Skeletal muscle satellite cell (primary cell): ENCODE results near the gene TRIM6.
"Not testable (repeated sequence)": the region's sequence is repeated elsewhere in the genome, so short reads cannot be mapped to it uniquely, and the experiment has no call there.

Experiments used
- H3K27me3 ChIP-seq: 2 replicates; pipeline ENCODE4 v1.7.0; 2013; ENCODE audit warnings: low read length; ENCODE audit not compliant: control insufficient read depth, insufficient read depth
- H3K36me3 ChIP-seq: 2 replicates; pipeline ENCODE4 v1.7.0; 2013; ENCODE audit warnings: mild to moderate bottlenecking, control low read depth, low read length; ENCODE audit not compliant: insufficient read depth
- H3K4me1 ChIP-seq: 2 replicates; pipeline ENCODE4 v1.7.0; 2013; ENCODE audit warnings: low read length; ENCODE audit not compliant: control insufficient read depth, insufficient read depth
- H3K4me2 ChIP-seq: 2 replicates; pipeline ENCODE4 v1.7.0; 2013; ENCODE audit warnings: mild to moderate bottlenecking, low read length
- H3K4me3 ChIP-seq: 2 replicates; pipeline ENCODE4 v1.7.0; 2013; ENCODE audit warnings: low read length
- H3K9ac ChIP-seq: 2 replicates; pipeline ENCODE4 v1.7.0; 2013; ENCODE audit warnings: mild to moderate bottlenecking, low read depth, low read length, moderate library complexity
- H3K9me3 ChIP-seq: replicated peaks from 2 replicates; pipeline ENCODE4 v1.7.0; 2013; ENCODE audit warnings: mild to moderate bottlenecking, control low read depth, low read length

TRIM6 gene

GRCh38 chr11:5631417-5631816 lies 35.0 kb downstream of the TRIM6 start:
- no peak overlapping the region for H3K4me2 ChIP-seq
- no peaks in the 10 kb centered on the region for H3K4me1 ChIP-seq
- H3K27me3 ChIP-seq = no peaks in the 10 kb centered on the region
- no peak overlapping the region for H3K4me3 ChIP-seq
- no peak overlapping the region for H3K9ac ChIP-seq
- no peaks in the 10 kb centered on the region for H3K36me3 ChIP-seq
- H3K9me3 ChIP-seq = no peaks in the 10 kb centered on the region

GRCh38 chr11:5631969-5632635 lies 35.7 kb downstream of the TRIM6 start:
- H3K4me3 ChIP-seq = no peak overlapping the region
- no peaks in the 10 kb centered on the region for H3K27me3 ChIP-seq
- no peaks in the 10 kb centered on the region for H3K4me1 ChIP-seq
- no peaks in the 10 kb centered on the region for H3K9me3 ChIP-seq
- H3K36me3 ChIP-seq = no peaks in the 10 kb centered on the region
- H3K9ac ChIP-seq = no peak overlapping the region
- no peak overlapping the region for H3K4me2 ChIP-seq

- no peaks in the 10 kb centered on the region for H3K36me3 ChIP-seq
Observed at GRCh38 chr11:5639953-5640352, 43.5 kb downstream of the TRIM6 start.

DNA sequence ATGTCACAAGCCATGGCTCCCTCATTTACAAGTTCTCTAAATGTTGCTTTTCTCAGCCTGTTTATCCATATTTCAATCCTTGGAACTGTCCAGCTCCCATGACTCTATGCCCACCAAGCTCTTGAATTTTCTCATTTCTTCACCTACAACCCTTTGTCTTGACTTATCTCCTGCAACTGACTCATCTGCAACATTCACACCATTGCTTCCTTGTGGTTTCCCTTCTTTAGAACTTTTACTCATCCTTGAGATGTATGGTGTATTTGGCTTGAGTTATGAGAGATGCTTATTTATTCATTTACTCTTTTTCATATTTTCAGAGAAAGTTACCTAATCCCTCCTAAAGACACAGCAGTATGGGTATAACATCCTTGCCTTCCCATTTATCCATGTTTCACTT lies 47.1 kb downstream of the TRIM6 start:
- Histone ChIP-seq H3K4me3 (no peak overlapping the region), H3K9ac (no peak overlapping the region), H3K36me3 (no peaks in the 10 kb centered on the region), H3K27me3 (no peaks in the 10 kb centered on the region), H3K9me3 (no peaks in the 10 kb centered on the region), H3K4me2 (no peak overlapping the region), H3K4me1 (no peaks in the 10 kb centered on the region)

More at GRCh38 chr11:5639953-5640352, 43.5 kb downstream of the TRIM6 start:
- H3K4me3 ChIP-seq = no peak overlapping the region
- no peak overlapping the region for H3K4me2 ChIP-seq
- H3K27me3 ChIP-seq = no peaks in the 10 kb centered on the region
- no peak overlapping the region for H3K9ac ChIP-seq
- H3K4me1 ChIP-seq = no peaks in the 10 kb centered on the region
- no peaks in the 10 kb centered on the region for H3K9me3 ChIP-seq

DNA sequence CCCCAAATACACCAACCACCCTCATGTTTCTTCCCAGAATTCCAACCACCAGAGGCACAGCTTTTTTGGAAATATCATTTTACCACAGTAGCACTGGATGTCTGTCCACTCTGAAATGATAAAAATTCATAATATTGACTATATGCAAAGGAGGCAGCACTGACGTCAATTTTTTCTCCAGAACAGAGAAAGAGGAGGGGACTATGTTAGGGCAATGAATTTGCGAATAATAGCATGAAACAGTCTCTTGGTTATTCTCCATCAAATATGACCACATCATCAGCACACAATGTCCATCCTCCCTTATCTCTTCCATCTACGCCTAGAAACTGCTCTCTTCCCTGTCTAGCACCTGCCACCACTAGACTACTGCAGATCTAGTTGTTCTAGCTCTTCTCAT lies 49.7 kb downstream of the TRIM6 start:
- no peaks in the 10 kb centered on the region for H3K4me1 ChIP-seq
- H3K9me3 ChIP-seq = no peaks in the 10 kb centered on the region
- H3K27me3 ChIP-seq = no peaks in the 10 kb centered on the region
- no peak overlapping the region for H3K4me2 ChIP-seq
- H3K36me3 ChIP-seq = no peaks in the 10 kb centered on the region
- no peak overlapping the region for H3K9ac ChIP-seq
- no peak overlapping the region for H3K4me3 ChIP-seq

DNA sequence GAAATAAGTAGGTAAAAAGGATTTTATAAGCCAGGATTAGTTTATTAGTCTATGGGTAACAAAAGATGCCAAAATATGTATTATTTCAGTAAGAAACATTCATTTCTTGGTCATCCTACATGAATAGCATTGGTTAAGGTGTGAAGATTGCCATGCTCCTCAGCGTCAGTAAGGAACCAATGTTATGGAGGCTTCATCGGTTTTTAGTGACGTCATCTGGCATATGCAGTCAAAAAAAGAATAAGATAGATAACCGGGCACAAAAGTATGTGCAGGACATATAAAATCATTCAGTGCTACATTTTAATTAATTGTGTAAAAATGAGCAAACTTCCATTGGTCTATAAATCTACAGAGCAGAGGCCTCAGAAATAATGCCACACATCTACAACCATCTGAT lies 59.0 kb downstream of the TRIM6 start:
- Histone ChIP-seq H3K4me1 (no peaks in the 10 kb centered on the region), H3K9ac (no peak overlapping the region), H3K4me3 (no peak overlapping the region), H3K9me3 (no peaks in the 10 kb centered on the region), H3K27me3 (no peaks in the 10 kb centered on the region), H3K36me3 (no peaks in the 10 kb centered on the region), H3K4me2 (no peak overlapping the region)

DNA sequence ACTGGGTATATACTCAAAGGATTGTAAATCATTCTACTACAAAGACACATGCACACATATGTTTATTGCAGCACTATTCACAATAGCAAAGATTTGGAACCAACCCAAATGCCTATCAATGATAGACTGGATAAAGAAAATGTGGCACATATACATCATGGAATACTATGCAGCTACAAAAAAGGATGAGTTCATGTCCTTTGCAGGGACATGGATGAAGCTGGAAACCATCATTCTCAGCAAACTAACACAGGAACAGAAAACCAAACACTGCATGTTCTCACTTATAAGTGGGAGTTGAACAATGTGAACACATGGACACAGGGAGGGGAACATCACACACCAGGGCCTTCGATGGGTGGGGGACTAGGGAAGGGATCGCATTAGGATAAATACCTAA lies 60.5 kb downstream of the TRIM6 start:
- H3K9ac ChIP-seq, H3K4me3 ChIP-seq, H3K9me3 ChIP-seq, H3K27me3 ChIP-seq, H3K4me1 ChIP-seq, H3K4me2 ChIP-seq, H3K36me3 ChIP-seq: not testable (repeated sequence)

DNA sequence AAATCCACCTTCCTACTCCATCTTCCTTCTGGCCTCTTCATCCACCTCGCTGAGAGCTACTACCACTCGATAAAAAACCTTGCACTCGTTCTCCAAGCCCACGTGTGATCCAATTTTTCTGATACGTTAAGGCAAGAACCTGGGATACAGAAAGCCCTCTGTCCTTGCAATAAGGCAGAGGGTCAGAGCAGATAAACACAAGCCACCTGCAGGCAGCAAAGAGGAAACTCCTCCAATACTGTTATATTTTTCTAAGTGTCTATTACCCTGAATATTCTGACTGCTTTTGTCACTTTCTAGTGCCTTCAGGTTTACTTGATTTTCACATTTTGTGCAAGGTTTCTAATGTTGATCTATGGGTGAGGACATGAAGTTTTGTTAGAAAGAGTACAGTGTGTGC lies 61.9 kb downstream of the TRIM6 start:
- no peak overlapping the region for H3K4me2 ChIP-seq
- no peaks in the 10 kb centered on the region for H3K4me1 ChIP-seq
- no peak overlapping the region for H3K4me3 ChIP-seq
- H3K27me3 ChIP-seq = no peaks in the 10 kb centered on the region
- no peak overlapping the region for H3K9ac ChIP-seq
- no peaks in the 10 kb centered on the region for H3K9me3 ChIP-seq
- no peaks in the 10 kb centered on the region for H3K36me3 ChIP-seq
